C4-2B (cell line): ENCODE results near the gene M1AP.

ENCODE experiments used
- H3K27ac ChIP-seq: fragments of 450-650 bp; 2 replicates; pipeline ENCODE4 v1.5.1; 2017
- CTCF ChIP-seq: fragments of 450-650 bp; conservative IDR thresholded peaks from 2 replicates; pipeline ENCODE4 v1.5.1; 2017; ENCODE audit warnings: mild to moderate bottlenecking
- ZFX ChIP-seq: fragments of 450-650 bp; IDR thresholded peaks from 2 replicates; pipeline ENCODE4 v1.6.1; 2017

M1AP gene

GRCh38 chr2:74556831-74557370 lies 91.2 kb downstream of the M1AP start:
- TF ChIP-seq CTCF (no peak), ZFX (no peak)
- no peak overlapping the region for H3K27ac ChIP-seq

DNA sequence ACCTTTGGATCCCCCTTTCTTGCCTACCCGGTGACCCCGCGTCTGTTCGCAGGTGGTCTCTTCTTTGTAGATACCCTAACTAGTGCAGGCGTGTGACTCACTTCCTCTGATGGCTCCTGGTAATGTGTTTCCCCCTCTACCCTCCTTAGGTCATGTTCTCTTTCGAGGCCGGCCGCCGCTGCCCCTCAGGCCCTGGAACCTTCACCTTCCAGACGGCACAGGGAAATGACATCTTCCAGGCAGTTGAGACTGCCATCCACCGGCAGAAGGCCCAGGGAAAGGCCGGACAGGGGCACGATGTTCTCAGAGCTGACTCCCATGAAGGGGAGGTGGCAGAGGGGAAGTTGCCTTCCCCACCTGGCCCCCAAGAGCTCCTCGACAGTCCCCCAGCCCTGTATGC lies 92.0 kb downstream of the M1AP start:
- TF ChIP-seq CTCF = no peak
- TF ChIP-seq ZFX = no peak
- H3K27ac ChIP-seq = no peak overlapping the region

GRCh38 chr2:74555610-74556103 lies 92.5 kb downstream of the M1AP start:
- TF ChIP-seq ZFX (no peak), CTCF (no peak)
- H3K27ac ChIP-seq = no peak overlapping the region

DNA sequence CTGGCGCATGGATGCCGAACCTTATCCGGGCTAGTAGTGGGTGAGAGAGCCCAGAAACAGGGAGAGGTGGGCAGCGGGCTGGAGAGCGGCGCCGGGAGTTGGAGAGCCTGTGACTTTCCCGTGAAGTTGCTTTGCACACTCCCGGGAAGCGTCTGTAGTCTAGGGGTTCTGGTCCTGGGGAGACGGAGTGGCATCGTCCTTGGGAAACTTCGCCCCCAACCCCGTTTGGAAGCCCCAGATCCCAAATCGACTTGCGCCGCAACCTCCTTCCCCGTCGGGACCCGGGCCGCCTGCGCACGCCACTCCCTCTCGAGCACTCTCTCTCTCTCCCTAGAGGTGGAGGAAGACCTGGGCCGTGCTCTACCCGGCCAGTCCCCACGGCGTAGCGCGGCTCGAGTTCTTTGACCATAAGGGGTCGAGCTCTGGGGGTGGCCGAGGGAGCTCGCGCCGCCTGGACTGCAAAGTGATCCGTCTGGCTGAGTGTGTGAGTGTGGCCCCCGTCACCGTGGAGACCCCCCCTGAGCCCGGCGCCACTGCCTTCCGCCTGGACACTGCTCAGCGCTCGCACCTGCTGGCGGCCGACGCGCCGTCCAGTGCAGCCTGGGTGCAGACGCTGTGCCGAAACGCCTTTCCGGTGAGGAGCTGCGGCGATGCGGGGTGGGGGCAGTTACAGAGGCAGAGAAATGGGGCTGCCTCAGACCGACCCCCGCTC lies 93.2 kb downstream of the M1AP start:
- no peak overlapping the region for H3K27ac ChIP-seq
- TF ChIP-seq ZFX = no peak
- TF ChIP-seq CTCF = no peak

- TF ChIP-seq CTCF (no peak), ZFX (no peak)
- no peak within 1 kb of the TSS; the same call in 1 of the 2 replicates for H3K27ac ChIP-seq
Measured at GRCh38 chr2:74553892-74554819, 94.0 kb downstream of the M1AP start, which contains the start of the genes DOK1 and LOXL3. Gene DOK1, plus strand, starts transcription at chr2:74554720. Its CDS starts 35 bp downstream, at chr2:74554755. Gene LOXL3, minus strand, starts transcription at chr2:74553942. Its CDS starts 1,308 bp downstream, at chr2:74552634.

- no peak overlapping the region for H3K27ac ChIP-seq
- TF ChIP-seq CTCF (no peak), ZFX (no peak)
Measured at GRCh38 chr2:74552914-74553811, 95.0 kb downstream of the M1AP start.
